Parathyroid adenoma (tissue), 2 donors: ENCODE data around the gene DACT3.

Experiments
- H2AFZ ChIP-seq: fragments of 300-600 bp; sonication (generic); one replicate; pipeline ENCODE4 v1.7.0; 2017; ENCODE audit warnings: antibody characterized with exemption, mild to moderate bottlenecking
- H3K27ac ChIP-seq: fragments of 300-600 bp; sonication (generic); one replicate; pipeline ENCODE4 v1.7.0; 2017
- H3K27me3 ChIP-seq: fragments of 300-600 bp; sonication (generic); one replicate; pipeline ENCODE4 v1.7.0; 2017; ENCODE audit warnings: low read length; ENCODE audit not compliant: control insufficient read depth, insufficient read depth
- H3K36me3 ChIP-seq: fragments of 300-600 bp; sonication (generic); one replicate; pipeline ENCODE4 v1.7.0; 2017; ENCODE audit warnings: low read length; ENCODE audit not compliant: control insufficient read depth, insufficient read depth
- H3K4me1 ChIP-seq: fragments of 300-600 bp; sonication (generic); one replicate; pipeline ENCODE4 v1.7.0; 2017; ENCODE audit warnings: control low read depth
- H3K4me2 ChIP-seq: fragments of 300-600 bp; sonication (generic); one replicate; pipeline ENCODE4 v1.7.0; 2017; ENCODE audit warnings: low read length
- H3K4me3 ChIP-seq: fragments of 300-600 bp; sonication (generic); one replicate; pipeline ENCODE4 v1.7.0; 2017; ENCODE audit warnings: low read depth, low read length
- H3K79me2 ChIP-seq: fragments of 300-600 bp; sonication (generic); one replicate; pipeline ENCODE4 v1.7.0; 2017; ENCODE audit warnings: control low read depth
- H3K9ac ChIP-seq: fragments of 300-600 bp; sonication (generic); one replicate; pipeline ENCODE4 v1.7.0; 2017; ENCODE audit warnings: mild to moderate bottlenecking
- H3K9me3 ChIP-seq: fragments of 300-600 bp; sonication (generic); one replicate; pipeline ENCODE4 v1.7.0; 2017; ENCODE audit warnings: low read length; ENCODE audit not compliant: control insufficient read depth
- CTCF ChIP-seq: fragments of 300-600 bp; sonication (generic); IDR thresholded peaks from one replicate; pipeline ENCODE4 v1.7.0; 2017; ENCODE audit warnings: antibody characterized with exemption, mild to moderate bottlenecking
- donor health status: primary hyperparathyroidism.

Gene DACT3

GRCh38 chr19:46693760-46694159 is 32.8 kb upstream of the DACT3 start:
- peaks cover 2% of the 10 kb centered on the region for H3K79me2 ChIP-seq
- no peaks in the 10 kb centered on the region for H3K36me3 ChIP-seq
- no peak overlapping the region for H3K27ac ChIP-seq
- no peaks in the 10 kb centered on the region for H3K27me3 ChIP-seq
- TF ChIP-seq CTCF = no peak
- no peaks in the 10 kb centered on the region for H3K4me1 ChIP-seq
- no peak overlapping the region for H3K9ac ChIP-seq
- no peak overlapping the region for H2AFZ ChIP-seq
- H3K4me2 ChIP-seq = no peak overlapping the region
- no peaks in the 10 kb centered on the region for H3K9me3 ChIP-seq
- no peak overlapping the region for H3K4me3 ChIP-seq

GRCh38 chr19:46692918-46693722 is 32.1 kb upstream of the DACT3 start:
- Histone ChIP-seq H3K9ac (no peak overlapping the region), H3K27me3 (no peaks in the 10 kb centered on the region), H3K4me2 (no peak overlapping the region), H3K9me3 (no peaks in the 10 kb centered on the region), H3K4me1 (no peaks in the 10 kb centered on the region), H2AFZ (no peak overlapping the region), H3K27ac (no peak overlapping the region), H3K79me2 (peaks cover under 1% of the 10 kb centered on the region), H3K36me3 (no peaks in the 10 kb centered on the region), H3K4me3 (no peak overlapping the region)
- no peak for TF ChIP-seq CTCF

- H3K36me3 ChIP-seq = no peaks in the 10 kb centered on the region
- no peaks in the 10 kb centered on the region for H3K79me2 ChIP-seq
- H3K4me2 ChIP-seq = no peak overlapping the region
- H3K9ac ChIP-seq = no peak overlapping the region
- H2AFZ ChIP-seq = no peak overlapping the region
- H3K27ac ChIP-seq = no peak overlapping the region
- no peak for TF ChIP-seq CTCF
- H3K9me3 ChIP-seq = no peaks in the 10 kb centered on the region
- no peaks in the 10 kb centered on the region for H3K27me3 ChIP-seq
- no peaks in the 10 kb centered on the region for H3K4me1 ChIP-seq
- H3K4me3 ChIP-seq = no peak overlapping the region
Measured at GRCh38 chr19:46691948-46692347, 31.0 kb upstream of the DACT3 start.

GRCh38 chr19:46691104-46691503 is 30.1 kb upstream of the DACT3 start:
- Histone ChIP-seq H3K9ac (no peak overlapping the region), H3K4me3 (no peak overlapping the region), H2AFZ (no peak overlapping the region), H3K4me1 (no peaks in the 10 kb centered on the region), H3K36me3 (no peaks in the 10 kb centered on the region), H3K9me3 (no peaks in the 10 kb centered on the region), H3K27me3 (no peaks in the 10 kb centered on the region), H3K27ac (no peak overlapping the region), H3K4me2 (no peak overlapping the region), H3K79me2 (no peaks in the 10 kb centered on the region)
- no peak for TF ChIP-seq CTCF

- no peaks in the 10 kb centered on the region for H3K9me3 ChIP-seq
- no peak for TF ChIP-seq CTCF
- H3K9ac ChIP-seq = no peak overlapping the region
- no peaks in the 10 kb centered on the region for H3K36me3 ChIP-seq
- no peak overlapping the region for H2AFZ ChIP-seq
- no peak overlapping the region for H3K4me2 ChIP-seq
- H3K27ac ChIP-seq = no peak overlapping the region
- H3K79me2 ChIP-seq = no peaks in the 10 kb centered on the region
- H3K4me1 ChIP-seq = no peaks in the 10 kb centered on the region
- H3K4me3 ChIP-seq = no peak overlapping the region
- H3K27me3 ChIP-seq = no peaks in the 10 kb centered on the region
Measured at GRCh38 chr19:46689358-46689757, 28.4 kb upstream of the DACT3 start.
